GM21529 (cell line): Measurements from ENCODE around the gene CFAP221.

ENCODE experiments used
- ATAC-seq: cut with Tn5 transposase; IDR thresholded peaks from one replicate; pipeline ENCODE4 v1.9.1; 2021; ENCODE audit not compliant: unreplicated experiment

Gene CFAP221

GRCh38 chr2:119536211-119536610 lies 8.0 kb upstream of the CFAP221 start:
- no peak for ATAC-seq

- ATAC-seq: no peak
Measured at GRCh38 chr2:119536707-119537106, 7.5 kb upstream of the CFAP221 start.

- no peak for ATAC-seq
Measured at GRCh38 chr2:119537792-119538191, 6.5 kb upstream of the CFAP221 start.

- no peak for ATAC-seq
Measured at GRCh38 chr2:119541476-119541875, 2.8 kb upstream of the CFAP221 start.

DNA sequence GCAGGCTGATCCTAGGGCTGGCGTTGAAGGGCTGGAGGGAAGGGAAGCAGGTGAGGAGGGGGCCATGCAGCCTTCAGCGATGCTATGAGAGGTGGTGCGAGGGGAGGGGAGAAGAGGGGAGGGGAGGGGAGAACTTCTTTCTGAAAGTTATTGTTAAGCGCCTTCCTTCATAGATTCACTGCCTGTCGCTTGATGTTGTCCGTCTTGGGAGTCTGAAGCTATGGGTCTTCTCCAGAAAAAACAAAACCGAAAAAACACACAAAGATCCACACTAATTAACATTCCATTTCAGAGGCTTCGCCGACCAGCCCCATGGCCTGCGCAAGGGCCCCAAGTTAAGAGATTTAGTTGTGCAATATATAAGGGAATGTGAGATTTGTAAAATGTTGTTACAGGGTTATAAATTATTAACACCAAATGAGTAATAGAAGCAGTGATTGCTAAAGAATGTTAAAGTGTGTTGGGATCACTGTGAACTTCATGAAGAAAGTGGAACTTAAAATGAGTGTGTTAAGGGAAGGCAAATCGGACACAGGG lies 758 bp downstream of the CFAP221 start:
- no peak for ATAC-seq

DNA sequence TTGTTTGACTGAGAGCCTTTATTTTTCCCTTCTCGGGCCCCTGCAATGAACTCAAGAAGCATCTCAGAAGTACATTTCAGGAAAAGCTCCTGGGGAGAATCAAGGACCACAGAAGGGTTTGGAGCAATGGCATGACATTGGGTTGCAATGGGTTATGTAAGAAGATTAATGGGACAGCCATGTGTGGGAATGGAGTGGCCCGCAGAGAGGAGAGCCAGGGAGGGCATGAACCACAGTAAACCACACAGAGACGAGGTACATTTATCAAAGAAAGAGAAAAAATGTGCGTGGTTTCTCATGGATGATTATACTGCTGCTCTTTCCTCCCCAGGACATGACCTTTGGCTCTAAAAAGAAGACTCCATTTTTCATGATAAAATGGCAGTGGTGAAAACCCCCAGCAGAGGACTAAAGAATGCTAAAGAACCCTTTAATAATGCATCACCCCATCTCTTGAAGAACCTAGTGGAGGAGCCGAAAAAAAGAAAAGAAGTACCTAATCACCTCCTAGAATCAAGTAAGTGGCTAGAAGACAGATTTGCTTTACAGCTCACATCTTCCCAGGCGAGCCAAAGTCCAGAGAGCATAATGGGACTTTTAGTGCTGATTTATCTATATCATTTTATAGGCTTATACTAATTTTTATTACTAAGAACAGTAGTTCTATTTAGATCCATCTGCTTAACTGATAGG lies 1.7 kb downstream of the CFAP221 start:
- no peak for ATAC-seq

GRCh38 chr2:119546447-119546767 lies 2.2 kb downstream of the CFAP221 start:
- ATAC-seq: no peak

DNA sequence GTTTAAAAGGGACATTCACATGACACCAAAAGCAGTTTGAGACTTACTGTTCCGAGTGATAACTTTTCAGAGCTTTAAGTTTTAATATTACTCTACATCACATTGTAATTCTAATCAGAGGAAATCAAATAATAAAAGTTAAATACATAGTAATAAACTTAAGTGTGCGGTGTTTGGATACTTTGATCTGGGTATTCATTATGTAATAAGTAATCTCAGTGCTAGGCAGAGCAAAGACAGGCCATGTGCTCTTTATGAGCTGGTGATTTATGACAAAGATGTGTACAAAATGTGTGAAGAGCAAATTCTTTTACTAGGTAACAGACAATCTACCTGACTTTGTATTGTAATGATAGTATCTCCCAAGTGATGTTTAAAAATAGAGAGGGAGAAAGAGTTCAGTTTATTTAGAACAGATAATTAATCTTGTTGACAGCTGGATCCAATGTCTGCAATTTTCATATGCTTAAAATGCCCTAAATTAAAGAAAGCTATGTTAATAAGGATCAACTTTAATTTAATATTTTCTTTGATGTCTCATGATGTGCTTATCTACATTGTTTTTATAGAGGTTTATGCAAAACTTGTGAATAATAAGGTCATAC lies 4.4 kb downstream of the CFAP221 start:
- ATAC-seq: no peak

DNA sequence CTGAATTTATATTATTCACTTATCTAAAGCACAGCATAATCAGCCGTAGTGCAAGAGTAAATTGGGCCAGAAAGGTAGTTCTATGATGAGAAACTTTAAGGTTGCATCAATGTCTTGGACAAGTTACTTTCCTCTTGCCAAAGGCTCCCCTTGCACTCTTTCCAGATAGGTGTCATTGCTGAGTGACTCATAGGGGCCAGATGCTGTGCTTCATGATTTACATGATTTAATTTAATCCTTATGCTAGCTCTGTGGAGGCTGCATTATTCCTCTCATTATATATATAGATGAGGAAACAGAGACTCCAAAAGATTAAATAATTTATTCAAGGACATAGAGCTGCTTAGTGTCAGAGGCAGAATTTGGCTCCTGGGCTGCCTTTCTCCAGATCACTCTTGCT lies 5.0 kb downstream of the CFAP221 start:
- ATAC-seq: no peak

- ATAC-seq: no peak
Measured at GRCh38 chr2:119550346-119550745, 6.1 kb downstream of the CFAP221 start.

GRCh38 chr2:119550856-119551255 lies 6.6 kb downstream of the CFAP221 start:
- ATAC-seq: no peak

DNA sequence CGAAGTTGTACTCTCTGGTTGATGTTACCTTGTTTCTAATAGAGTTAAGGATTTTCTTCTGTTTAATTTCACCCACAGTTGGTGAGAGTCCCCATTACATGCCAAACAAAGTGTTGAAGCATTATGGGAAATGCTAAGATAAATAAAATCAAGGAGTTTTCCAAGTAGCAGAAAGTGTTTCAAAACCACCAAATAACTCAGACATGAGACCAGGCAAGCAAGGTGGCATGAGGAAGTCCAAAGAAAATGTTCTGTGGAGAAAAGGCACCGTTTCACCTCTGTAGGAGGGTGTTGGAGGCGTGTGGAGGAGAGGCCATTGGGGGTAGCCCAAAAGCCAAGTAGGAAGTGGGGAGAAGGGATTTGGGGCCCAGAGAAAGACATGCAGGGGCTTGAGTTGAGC lies 8.7 kb downstream of the CFAP221 start:
- ATAC-seq: no peak

GRCh38 chr2:119553687-119554344 lies 9.6 kb downstream of the CFAP221 start:
- no peak for ATAC-seq

DNA sequence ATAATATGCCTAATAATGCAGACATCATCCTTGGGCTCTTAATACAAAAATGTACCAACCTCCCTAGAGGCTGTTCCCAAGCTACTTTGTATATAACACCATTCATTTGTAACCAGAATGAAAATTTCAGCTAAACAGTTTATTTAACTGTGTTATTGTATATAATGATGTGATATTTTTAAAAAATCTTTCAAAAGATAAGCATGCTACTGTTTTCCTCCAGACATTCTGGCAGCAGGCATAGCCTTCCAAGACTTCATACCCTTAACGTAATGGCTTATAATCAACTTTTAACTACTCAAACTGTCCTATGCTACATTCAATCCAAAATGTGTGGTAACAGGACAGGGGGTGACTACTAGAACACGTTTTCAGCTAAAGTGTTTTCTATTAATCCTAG lies 21.2 kb downstream of the CFAP221 start:
- no peak for ATAC-seq

- no peak for ATAC-seq
Measured at GRCh38 chr2:119567292-119567691, 23.0 kb downstream of the CFAP221 start.

DNA sequence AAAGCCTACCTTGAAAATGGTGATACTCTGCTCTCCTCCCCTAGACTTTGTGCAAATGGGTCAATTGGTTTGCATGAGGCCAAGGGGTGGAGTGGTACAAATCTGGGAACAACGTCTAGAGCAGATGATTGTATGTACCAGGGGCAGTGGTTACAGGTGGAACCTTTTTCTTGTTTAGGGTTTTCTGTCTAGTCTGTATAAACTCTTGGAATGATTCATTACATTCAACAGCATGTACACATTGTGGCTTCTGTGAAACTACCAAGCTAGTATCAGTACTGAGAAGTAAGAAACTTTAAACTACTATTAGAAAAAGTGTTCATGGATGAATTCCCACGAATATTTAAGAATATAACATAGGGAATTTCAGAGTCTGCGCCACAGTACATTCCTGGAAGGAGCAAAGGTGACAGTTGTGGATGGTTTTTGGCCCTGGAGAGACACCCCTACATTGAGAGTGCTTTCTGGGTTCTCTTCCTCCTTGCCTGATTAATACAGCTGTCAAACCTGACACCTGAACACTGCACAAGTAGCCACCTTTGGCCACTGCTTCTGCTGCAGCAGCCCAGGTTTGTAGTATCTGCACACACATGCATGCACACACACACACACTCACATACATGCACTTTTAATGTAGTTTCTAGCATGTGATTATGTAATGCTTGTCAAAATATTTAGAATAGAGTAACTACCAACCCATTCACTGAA lies 30.0 kb downstream of the CFAP221 start:
- peak; percentile 98 for ATAC-seq

GRCh38 chr2:119574864-119575263 lies 30.6 kb downstream of the CFAP221 start:
- no peak for ATAC-seq

GRCh38 chr2:119575439-119575838 lies 31.2 kb downstream of the CFAP221 start:
- no peak for ATAC-seq

DNA sequence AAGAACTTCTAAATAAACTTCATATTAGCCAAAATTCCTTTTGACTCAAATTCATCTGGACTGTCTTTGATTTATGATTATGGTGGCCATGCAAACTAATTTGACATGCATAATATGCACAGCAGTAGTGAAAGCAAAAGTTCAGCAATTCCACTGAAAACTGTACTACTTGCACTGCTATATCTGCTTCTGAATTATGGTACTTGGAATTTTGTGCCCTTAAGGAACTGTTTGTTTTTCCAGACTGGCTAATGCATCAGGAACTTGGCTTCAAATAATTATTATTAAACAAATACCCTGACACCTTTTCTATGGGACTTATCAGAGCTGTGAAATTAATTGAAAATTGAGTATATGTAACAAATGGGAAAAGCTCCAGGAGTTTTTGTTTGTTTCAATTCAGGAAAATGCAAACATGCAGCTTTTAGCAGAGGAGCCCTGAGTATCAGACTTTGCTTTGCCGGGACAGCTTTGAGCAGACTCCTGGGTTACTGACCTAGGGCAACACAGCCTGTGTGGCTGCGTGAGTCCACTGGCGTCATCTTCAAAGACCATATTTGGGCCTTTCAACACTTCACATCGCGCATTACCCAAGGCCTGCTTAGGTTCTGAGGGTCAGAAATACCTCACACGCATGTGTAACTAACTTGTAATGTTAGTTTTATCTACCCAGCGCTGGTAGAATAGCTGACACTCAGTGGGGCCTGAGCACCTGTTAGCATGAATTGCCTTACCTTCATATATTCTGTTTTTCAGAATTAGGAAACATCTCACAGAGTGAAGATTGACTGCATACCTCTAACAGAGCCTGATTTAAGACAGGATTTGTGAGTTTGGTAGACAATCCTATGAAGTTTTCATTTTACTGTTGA lies 35.4 kb downstream of the CFAP221 start:
- no peak for ATAC-seq

- ATAC-seq: no peak
Measured at GRCh38 chr2:119580550-119581072, 36.4 kb downstream of the CFAP221 start.
